NCI-H345 treated with DMSO at 0.1 percent for 48 hours (cell line): Measurements from ENCODE around the gene TMTC3.

Experiments used
- DNase-seq: peaks from one replicate; lab custom pipeline; 2025; ENCODE audit not compliant: unreplicated experiment; lab: John Stamatoyannopoulos, UW

Gene TMTC3

GRCh38 chr12:88223519-88223918 is 81.4 kb downstream of the TMTC3 start:
- no peak for DNase-seq

- DNase-seq: no peak
Observed at GRCh38 chr12:88225776-88226175, 83.7 kb downstream of the TMTC3 start.

- DNase-seq: no peak
Observed at GRCh38 chr12:88227263-88227662, 85.2 kb downstream of the TMTC3 start.

GRCh38 chr12:88227871-88228270 is 85.8 kb downstream of the TMTC3 start:
- no peak for DNase-seq

- no peak for DNase-seq
Observed at GRCh38 chr12:88228720-88229119, 86.6 kb downstream of the TMTC3 start.

GRCh38 chr12:88230271-88230670 is 88.2 kb downstream of the TMTC3 start:
- DNase-seq: no peak

- DNase-seq: no peak
Observed at GRCh38 chr12:88235183-88235833, 93.2 kb downstream of the TMTC3 start.

GRCh38 chr12:88237954-88238353 is 95.8 kb downstream of the TMTC3 start:
- no peak for DNase-seq

GRCh38 chr12:88238406-88238805 is 96.3 kb downstream of the TMTC3 start:
- no peak for DNase-seq

- no peak for DNase-seq
Observed at GRCh38 chr12:88241862-88242570, 99.9 kb downstream of the TMTC3 start.

- DNase-seq: no peak
Observed at GRCh38 chr12:88242571-88242925, 100.4 kb downstream of the TMTC3 start.

- no peak for DNase-seq
Observed at GRCh38 chr12:88242939-88243338, 100.8 kb downstream of the TMTC3 start.

GRCh38 chr12:88243982-88244381 is 101.9 kb downstream of the TMTC3 start:
- no peak for DNase-seq

GRCh38 chr12:88245905-88246304 is 103.8 kb downstream of the TMTC3 start:
- DNase-seq: no peak

- no peak for DNase-seq
Observed at GRCh38 chr12:88247241-88247643, 105.1 kb downstream of the TMTC3 start.

GRCh38 chr12:88248606-88249005 is 106.5 kb downstream of the TMTC3 start:
- no peak for DNase-seq
